ENCODE results near the gene NCAPH2. TPM values are rescaled to one million over a fixed set of nuclear protein-coding genes. Genes with fewer than 3 reads are reported as not detected.

NCAPH2 gene
- total and polyA plus RNA-seq, 2 of the 13 experiments (the other 11 are each of a cell fraction or from before 2014, with no cell fraction given): 28.1 to 64.4 TPM

DNA sequence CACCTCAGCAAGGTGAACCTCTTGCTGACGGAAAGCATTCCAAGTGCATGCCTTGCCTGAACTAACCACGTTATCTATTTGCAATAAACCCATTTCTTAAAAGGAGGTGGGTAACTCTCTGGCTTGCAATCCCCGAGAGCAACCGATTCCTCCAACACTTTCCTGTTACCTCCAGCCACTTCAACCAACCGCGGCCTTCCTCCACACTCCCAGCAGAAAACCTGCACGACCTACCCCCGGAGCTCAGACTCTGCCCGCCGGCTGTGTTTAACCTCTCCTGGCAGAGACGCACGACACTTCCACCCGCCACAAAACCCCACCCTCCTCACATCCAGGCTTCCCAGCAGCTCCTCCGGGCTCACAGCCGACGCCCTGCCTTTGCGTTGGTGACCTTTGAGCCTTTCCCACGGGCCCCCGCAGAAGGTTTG is 16.7 kb downstream of the NCAPH2 start (continued):
- TF ChIP-seq, protein P1, sequence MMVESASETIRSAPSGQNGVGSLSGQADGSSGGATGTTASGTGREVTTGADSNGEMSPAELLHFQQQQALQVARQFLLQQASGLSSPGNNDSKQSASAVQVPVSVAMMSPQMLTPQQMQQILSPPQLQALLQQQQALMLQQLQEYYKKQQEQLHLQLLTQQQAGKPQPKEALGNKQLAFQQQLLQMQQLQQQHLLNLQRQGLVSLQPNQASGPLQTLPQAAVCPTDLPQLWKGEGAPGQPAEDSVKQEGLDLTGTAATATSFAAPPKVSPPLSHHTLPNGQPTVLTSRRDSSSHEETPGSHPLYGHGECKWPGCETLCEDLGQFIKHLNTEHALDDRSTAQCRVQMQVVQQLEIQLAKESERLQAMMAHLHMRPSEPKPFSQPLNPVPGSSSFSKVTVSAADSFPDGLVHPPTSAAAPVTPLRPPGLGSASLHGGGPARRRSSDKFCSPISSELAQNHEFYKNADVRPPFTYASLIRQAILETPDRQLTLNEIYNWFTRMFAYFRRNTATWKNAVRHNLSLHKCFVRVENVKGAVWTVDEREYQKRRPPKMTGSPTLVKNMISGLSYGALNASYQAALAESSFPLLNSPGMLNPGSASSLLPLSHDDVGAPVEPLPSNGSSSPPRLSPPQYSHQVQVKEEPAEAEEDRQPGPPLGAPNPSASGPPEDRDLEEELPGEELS (CRISPR knock-in tag; IDR thresholded peaks at IDR 0.05): no peak
- TF ChIP-seq MEF2D (CRISPR knock-in tag; IDR thresholded peaks at IDR 0.05): 0 out of 2 replicates have a peak, but pooled peaks have one; percentile 10
- no peak for TF ChIP-seq THRA (CRISPR knock-in tag; IDR thresholded peaks at IDR 0.05; ENCODE audit: borderline replicate concordance)
- no peak for TF ChIP-seq NFRKB (IDR thresholded peaks at IDR 0.05)
- no peak for TF ChIP-seq KDM4B (CRISPR knock-in tag; IDR thresholded peaks at IDR 0.05)
- TF ChIP-seq ZNF160 (CRISPR knock-in tag; IDR thresholded peaks at IDR 0.05): no peak
- TF ChIP-seq ZNF781 (CRISPR knock-in tag; IDR thresholded peaks at IDR 0.05; ENCODE audit: borderline replicate concordance, not compliant biosample characterization): no peak
- TF ChIP-seq, protein P2, sequence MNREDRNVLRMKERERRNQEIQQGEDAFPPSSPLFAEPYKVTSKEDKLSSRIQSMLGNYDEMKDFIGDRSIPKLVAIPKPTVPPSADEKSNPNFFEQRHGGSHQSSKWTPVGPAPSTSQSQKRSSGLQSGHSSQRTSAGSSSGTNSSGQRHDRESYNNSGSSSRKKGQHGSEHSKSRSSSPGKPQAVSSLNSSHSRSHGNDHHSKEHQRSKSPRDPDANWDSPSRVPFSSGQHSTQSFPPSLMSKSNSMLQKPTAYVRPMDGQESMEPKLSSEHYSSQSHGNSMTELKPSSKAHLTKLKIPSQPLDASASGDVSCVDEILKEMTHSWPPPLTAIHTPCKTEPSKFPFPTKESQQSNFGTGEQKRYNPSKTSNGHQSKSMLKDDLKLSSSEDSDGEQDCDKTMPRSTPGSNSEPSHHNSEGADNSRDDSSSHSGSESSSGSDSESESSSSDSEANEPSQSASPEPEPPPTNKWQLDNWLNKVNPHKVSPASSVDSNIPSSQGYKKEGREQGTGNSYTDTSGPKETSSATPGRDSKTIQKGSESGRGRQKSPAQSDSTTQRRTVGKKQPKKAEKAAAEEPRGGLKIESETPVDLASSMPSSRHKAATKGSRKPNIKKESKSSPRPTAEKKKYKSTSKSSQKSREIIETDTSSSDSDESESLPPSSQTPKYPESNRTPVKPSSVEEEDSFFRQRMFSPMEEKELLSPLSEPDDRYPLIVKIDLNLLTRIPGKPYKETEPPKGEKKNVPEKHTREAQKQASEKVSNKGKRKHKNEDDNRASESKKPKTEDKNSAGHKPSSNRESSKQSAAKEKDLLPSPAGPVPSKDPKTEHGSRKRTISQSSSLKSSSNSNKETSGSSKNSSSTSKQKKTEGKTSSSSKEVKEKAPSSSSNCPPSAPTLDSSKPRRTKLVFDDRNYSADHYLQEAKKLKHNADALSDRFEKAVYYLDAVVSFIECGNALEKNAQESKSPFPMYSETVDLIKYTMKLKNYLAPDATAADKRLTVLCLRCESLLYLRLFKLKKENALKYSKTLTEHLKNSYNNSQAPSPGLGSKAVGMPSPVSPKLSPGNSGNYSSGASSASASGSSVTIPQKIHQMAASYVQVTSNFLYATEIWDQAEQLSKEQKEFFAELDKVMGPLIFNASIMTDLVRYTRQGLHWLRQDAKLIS (CRISPR knock-in tag; IDR thresholded peaks at IDR 0.05): 0 out of 2 replicates have a peak, but pooled peaks have one; percentile 30
- TF ChIP-seq KLF15 (CRISPR knock-in tag; IDR thresholded peaks at IDR 0.05; ENCODE audit: borderline replicate concordance): no peak
- no peak for TF ChIP-seq PAWR (CRISPR knock-in tag; IDR thresholded peaks at IDR 0.05; ENCODE audit: borderline replicate concordance)
- no peak for TF ChIP-seq ZNF296 (CRISPR knock-in tag; conservative IDR thresholded peaks at IDR 0.05)
- TF ChIP-seq ZMAT3 (CRISPR knock-in tag; conservative IDR thresholded peaks at IDR 0.05): 0 out of 2 replicates have a peak, but pooled peaks have one; percentile 7
- TF ChIP-seq NR2F6 (IDR thresholded peaks at IDR 0.05): 0 out of 2 replicates have a peak, but pooled peaks have one; percentile 12
- no peak; the same call in 1 of the 2 replicates for TF ChIP-seq NR2F6 (CRISPR knock-in tag; IDR thresholded peaks at IDR 0.05)
- TF ChIP-seq, protein P3, sequence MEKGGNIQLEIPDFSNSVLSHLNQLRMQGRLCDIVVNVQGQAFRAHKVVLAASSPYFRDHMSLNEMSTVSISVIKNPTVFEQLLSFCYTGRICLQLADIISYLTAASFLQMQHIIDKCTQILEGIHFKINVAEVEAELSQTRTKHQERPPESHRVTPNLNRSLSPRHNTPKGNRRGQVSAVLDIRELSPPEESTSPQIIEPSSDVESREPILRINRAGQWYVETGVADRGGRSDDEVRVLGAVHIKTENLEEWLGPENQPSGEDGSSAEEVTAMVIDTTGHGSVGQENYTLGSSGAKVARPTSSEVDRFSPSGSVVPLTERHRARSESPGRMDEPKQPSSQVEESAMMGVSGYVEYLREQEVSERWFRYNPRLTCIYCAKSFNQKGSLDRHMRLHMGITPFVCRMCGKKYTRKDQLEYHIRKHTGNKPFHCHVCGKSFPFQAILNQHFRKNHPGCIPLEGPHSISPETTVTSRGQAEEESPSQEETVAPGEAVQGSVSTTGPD (CRISPR knock-in tag; IDR thresholded peaks at IDR 0.05): no peak
- no peak for TF ChIP-seq TARDBP (CRISPR knock-in tag; IDR thresholded peaks at IDR 0.05)
- TF ChIP-seq GATAD1 (CRISPR knock-in tag; IDR thresholded peaks at IDR 0.05): no peak
- no peak for TF ChIP-seq HNRNPUL1 (IDR thresholded peaks at IDR 0.05; ENCODE audit: low read depth, low read length)
- 0 out of 2 replicates have a peak, but pooled peaks have one; percentile 14 for TF ChIP-seq ZNF790 (CRISPR knock-in tag; IDR thresholded peaks at IDR 0.05; ENCODE audit: borderline replicate concordance)

All from HepG2 (cell line).